Measurements from ENCODE around the gene PCNX2.
"Not testable (repeated sequence)": the region's sequence is repeated elsewhere in the genome, so short reads cannot be mapped to it uniquely, and the experiment has no call there.

PCNX2 gene

DNA sequence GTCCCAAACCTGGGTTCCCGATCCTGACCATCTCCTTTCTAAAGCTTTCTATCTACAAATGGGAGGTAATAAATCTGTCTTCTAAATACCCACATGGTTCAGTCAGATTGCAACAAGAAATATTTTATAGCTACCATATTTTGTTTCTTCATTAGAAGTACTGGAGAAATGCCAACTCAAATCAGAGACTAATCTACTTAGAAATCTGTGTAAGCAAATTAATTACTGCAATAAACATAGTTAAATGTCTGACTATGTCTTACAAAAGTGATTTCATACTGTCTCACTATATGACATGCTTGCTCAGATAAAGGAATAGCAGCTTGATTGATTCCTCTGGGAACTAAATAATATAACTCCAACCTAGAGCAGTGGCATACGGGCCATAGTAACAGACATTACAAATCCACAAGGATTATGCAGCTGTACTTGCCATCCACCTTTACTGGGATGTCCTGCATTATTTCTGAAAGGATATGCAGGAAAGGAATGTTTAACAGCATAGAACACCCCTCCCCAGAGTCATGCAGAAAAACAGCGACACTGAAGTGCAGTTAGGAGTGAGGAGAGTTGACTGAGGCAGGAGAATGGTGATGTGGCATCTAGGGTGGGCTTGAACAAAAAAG is 80.3 kb downstream of the PCNX2 start:
- DNase-seq, result no peak

DNA sequence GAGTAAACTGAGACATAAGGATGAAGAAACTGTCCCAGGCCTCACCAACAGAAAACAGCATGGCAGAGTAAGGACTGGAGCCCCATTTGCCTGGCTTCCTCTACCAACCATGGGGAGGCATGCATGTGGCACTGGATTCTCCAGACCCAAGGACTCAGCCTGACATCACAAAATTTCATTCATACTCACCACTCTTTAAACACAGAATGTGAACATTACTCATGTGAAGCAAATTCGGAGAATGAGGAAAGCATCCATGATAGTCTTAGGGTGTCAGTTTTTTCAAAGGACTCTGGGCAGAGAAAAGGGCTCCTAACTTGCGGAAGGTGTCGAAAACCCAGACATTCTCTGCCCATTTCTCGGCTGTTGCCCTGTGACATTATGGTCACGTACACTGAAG is 83.9 kb downstream of the PCNX2 start:
- no peak for DNase-seq

DNA sequence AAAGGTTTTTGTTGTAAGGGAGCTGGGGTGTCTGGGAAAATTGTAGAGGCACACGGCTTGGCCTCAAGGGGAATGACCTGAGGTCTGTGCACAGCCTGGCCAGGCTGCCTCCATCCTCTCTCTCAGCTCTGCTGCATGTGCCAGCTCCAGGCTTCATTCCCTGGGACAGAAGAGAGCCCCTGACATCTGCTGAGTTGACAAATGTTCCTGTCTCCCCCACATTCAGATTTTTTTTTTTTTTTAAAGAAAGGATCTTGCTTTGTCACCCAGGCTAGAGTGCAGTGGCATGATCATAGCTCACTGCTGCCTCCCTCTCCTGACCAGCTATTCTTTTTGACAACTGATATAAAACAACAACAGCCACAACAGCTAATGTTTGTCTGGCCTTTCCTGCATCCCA is 84.4 kb downstream of the PCNX2 start:
- DNase-seq, result no peak

DNA sequence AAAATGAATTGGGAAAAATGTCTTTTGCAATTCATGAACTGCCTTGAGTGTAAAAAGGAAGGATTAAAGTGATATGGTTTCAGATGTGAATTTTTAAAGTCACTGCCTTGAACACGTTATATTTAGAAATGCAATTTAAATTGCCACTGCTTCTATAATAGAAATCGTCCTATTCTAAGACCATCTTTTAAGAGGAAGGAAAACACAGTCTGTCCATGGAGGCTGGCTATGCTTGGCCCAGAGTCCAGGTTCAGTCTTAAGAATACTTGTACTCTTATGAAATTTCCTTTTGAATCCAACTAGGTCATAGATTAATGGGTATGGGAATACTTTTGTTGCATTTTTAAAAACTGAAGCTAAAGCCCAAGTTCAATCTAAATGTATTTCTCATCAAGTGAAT is 86.0 kb downstream of the PCNX2 start:
- DNase-seq, result no peak

DNA sequence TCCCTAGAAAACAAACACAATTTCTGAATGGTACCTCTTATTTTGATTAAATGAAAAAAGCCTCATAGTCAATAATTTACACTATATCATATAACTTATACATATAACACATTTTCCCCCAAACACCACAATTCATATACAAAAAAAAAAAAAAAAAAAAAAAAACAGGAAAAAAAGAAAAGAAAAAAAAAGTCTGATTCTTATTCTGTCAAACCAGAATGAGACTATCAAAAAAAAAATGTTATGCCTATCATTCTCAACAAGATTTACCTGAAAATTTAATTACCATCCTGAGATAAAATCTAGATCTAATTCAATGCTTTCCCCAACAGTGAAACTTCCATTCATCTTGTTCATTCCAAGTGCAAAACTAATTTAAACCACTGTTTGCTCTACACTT is 86.8 kb downstream of the PCNX2 start:
- no peak for DNase-seq

DNA sequence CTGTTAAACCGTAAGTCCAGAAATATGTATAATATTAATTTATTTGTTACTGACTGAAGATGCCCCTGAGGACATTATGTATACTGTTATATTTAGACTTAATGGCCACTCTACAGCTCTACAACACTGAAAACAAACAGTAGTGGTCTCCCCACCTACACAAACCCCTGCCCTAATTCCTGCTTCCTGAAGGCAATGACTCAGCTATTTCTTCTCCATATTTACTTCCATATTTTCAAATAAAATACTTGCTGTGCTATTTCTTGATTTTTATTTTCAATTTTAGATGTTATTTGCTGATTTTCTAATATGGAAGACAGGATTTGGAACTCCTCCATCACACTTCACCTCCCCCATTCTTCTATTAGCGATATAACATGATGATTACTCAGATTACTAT is 97.6 kb downstream of the PCNX2 start:
- DNase-seq, result no peak

DNA sequence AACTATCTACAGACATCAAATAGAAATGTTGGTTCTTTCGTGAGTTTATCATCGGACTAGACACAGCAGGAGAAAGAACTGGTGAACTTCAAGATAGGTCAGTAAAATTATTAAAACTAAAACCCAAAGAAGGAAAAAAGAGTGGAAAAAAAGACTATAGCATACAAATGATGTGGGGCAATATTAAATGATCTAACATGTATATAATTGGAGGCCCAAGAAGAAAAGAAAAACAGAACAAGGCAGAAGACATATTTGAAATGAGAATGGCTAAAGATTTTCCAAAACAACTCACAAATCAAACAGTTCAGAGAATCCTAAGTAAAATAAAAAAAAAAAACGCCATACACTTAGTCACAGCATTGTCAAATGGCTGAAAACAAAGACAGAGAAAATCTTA is 101.8 kb downstream of the PCNX2 start:
- no peak for DNase-seq

DNA sequence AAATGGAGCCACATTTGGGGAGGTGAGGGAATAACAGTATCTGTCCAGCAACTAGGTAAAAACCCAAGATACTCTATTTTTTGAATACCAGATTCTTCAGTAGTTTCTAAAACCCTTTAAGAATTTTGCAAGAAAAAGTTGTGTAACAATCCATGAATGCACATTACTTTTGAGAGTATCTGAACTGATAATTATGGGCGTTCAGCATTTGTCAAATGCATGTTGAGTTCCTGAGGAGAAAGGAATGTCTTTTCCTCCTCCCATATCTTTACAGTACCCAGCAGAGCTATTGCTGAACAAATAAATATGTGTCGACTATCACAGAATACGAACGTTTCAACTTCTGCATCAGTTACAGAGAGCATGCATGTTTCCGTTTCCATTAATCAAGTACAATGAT is 104.5 kb downstream of the PCNX2 start:
- DNase-seq, result no peak

DNA sequence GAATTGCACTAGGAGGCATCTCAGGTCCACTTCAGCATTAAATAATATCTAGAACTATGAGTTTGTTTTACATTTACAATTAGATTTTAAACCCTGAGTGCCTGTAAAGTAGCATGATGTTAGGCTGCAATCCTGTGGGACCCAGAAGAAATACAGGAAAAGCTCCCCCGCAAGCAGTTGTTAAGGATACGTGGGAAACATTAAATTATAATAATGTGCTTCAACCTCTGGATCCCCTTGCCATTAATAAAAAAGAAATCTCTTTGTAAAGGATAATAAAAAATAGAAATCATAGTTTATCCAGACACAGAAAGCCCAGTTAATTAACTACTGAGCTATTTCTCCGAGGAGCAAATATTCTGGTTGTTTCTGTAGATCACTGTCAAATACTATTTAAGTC is 106.0 kb downstream of the PCNX2 start:
- DNase-seq, result no peak

DNA sequence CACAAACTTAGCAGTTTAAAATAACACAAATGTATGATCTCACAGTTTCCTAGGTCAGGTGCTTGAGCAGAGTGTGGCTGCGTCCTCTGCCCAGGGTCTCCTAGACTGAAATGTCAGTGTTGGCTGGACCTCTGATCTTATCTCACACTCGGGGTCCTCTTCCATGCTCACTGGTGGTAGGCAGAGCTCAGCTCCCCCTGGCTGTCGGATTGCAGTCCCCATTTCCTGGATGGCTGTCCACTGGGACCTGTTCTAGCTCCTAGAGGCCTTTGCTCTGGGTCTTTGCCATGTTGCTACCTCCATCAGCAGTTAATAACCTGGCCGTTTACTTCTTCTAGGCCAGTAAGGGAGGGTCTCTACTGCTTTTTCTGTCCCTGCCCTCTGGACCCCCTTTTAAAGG is 107.5 kb downstream of the PCNX2 start:
- DNase-seq, result no peak

DNA sequence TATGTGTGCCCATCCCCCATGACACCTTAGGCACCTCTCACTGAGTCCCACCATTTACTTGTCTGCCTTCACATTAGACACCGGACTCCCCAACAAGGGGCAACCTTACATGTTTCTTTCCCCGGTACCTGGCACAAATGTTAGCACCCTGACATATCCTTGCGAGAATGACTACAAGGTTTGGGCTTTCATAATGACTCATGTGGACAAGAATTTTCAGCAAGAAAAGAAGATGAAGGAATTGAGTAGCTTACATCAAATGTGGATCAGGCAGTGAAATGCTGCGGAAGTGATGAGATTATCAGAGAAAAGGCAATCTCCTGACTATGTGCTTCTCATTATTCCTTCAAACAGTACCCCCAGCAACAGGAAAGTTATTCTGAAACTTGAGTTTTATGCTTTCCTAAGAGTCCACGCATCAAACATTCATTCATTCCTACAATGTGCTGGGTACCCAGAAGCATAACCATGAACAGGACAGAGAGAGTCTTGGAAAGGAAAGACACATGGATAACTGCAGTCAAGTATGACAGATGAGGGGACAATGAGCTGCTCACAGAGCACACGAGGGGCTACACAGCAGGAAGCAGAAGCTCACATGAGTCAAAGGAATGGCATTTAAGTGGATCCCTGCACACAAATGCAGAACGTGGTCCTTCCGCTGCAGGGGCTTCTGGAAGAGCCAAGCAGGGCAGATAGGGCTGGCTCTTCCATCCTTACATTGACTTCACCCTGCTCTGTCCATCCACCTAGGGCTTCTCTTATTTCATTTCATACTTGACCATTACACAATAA is 112.1 kb downstream of the PCNX2 start:
- DNase-seq, result no peak

DNA sequence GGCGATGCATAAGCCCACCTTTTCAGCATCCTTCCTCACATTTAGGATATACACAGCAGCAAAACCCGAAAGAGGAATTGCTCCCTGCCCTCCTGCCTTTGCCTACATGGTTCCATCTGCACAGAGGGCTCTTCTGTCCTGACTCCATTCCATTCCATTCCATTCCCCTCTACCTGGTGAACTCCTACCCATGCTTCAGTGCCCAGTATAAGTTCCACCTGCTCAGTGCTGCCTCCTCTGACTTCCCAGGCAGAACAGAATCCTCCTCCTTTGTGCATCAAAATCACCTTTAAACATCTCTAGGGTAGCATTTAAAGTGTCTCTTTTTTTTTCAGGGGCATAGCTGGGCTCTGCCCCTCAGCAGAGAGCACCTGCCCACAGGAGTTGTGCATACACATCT is 112.9 kb downstream of the PCNX2 start:
- DNase-seq, result no peak

DNA sequence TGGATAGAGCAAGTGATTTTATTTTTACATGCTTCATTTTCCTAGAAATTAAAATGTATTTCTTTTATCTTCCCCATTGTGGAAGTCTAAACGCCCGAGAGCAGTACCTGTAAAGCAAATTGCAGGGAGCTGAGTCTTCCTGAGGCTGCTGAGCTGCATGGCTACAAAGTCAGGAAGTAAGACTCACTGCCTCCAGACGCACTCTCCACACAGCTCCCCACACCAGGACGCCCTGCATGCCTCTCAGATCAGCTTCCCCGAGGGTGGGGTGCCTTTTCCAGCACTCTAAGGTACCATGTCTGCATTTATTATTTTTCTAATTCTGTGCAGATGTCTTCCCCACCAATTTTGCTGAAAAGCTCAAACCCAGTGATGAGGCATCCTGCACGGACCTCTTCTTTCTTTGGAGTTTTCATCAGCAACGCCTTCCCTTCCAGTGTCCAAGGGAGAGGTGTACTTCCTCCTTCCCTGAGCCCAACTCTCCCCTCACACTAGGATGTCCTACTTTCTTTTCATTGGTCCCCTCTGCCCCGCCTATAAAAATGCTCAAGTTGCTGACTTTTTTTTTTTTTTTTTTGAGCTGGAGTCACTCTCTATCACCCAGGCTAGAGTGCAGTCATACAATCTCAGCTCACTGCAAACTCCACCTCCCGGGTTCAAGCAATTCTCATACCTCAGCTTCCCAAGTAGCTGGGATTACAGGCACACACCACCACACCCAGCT is 114.7 kb downstream of the PCNX2 start:
- DNase-seq, result no peak

DNA sequence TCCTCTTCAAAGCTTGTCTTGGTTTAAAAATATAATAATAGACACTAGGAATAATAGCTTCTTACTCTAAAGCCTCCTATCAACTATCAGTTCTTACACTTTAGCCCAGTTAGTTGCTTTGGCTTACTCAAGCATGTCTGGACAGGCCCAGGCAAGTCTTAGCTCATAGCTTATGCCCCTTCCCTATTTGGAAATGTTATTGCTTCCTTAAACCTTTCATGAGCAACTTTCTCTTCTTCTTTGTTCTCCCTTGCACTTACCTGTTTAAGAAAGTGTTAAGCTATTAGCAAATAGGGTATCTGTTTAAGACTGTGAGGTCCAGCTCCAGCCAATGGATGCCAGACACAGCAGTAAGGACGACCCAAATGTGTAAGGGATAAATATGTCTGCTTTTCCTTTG is 115.9 kb downstream of the PCNX2 start:
- DNase-seq, result not testable (repeated sequence)

DNA sequence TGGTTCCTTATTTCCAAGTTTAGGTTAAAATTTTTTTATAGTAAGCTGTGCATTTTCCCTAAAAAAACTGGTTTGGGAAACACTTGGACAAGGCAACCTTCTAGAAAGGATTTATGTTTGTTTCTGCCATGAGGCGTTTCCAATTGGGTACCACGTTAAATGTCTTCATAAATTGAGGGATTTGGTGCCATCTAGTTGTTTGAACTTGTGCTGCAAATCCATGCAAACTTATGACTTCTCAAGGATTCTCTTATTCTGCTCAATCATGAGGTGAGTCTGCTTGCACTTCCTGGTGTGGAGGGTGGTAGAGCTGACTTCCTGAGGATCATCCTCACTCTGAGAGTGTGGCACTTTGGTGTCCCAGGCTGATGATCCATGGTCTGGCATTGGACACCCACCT is 123.3 kb downstream of the PCNX2 start:
- DNase-seq, result no peak

DNA sequence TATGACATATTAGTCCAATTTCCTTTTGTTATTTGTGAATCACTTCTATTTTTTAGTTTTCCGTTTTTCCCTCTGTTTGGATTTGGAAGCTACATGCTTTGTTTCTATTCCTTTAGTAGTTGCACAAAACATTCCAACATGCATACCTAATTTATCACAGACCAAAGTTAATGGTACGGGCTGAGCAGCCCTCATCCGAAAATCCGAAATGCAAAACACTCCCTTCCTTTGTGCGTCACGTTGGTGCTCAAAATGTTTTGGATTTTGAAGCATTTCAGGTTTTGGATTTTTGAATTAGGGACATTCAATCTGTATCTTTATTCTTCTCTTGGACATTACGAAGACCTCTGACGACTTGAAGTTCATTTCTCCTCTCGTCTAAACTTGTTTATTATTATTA is 124.8 kb downstream of the PCNX2 start:
- no peak for DNase-seq

DNA sequence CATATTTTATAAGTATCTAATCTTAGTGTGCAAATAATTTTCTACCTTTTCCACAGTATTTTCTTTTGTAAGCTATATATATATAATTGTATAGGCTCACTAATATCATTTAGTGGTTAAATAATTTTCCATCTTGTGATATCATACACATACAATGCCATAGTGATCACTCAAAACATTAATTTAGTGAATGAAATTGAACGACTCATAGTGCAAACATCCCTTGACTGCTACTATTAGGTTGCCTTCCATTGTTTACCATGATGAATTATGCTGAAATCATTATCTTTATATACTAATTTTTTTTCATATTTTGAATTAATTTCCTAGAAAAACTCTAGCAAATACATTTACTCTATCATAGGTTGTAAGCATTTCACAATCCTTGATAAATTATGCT is 127.1 kb downstream of the PCNX2 start:
- DNase-seq, result no peak

DNA sequence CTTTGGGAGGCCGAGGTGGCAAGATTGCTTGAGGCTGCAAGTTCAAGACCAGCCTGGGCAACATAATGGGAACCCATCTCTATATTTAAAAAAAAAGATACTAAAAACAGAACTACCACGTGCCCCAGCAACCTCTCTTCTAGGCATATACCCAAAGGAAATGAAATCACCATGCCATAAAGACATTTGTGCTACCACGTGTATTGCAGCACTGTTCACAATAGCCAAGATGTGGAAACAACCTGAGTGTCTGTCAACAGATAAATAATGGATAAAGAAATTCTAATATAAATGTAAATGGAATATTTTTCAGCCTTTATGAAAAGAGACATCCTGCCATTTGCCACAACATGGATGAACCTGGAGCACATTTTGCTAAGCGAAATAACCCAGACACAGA is 128.6 kb downstream of the PCNX2 start:
- no peak for DNase-seq

DNA sequence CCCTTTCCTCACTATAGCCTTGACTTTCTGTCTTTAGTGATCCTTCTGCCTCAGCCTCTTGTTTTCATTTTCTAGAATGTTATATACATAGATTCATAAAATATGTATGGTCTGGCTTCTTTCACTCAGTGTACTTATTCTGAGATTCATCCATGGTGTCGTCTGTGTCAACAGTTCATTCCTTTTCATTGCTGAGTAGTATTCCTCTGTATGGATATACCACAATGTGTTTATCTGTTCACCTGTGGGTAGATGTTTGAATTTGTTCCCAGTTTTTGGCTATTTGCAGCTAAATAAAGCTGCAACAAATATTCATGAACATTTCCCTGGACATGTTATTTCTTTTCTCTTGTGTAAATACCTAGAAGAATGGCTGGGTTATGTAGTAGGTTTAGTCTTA is 131.8 kb downstream of the PCNX2 start:
- no peak for DNase-seq

DNA sequence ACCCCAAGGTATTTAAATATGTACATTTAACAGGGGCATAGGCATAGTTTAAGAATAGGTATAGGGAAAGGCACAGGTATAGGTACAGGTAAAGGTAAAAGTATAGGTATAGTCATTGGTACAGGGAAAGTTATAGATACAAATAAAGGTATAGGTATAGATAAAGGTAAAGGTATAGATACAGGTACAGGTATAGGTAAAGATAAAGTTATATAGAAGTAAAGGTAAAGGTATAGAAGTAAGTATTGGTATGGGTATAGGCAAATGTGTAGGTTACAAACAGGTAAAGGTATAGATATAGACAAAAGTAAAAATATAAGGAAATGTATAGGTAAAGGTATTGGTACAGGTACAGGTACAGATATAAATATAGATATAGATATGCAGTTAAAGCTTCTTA is 137.2 kb downstream of the PCNX2 start:
- no peak for DNase-seq

DNA sequence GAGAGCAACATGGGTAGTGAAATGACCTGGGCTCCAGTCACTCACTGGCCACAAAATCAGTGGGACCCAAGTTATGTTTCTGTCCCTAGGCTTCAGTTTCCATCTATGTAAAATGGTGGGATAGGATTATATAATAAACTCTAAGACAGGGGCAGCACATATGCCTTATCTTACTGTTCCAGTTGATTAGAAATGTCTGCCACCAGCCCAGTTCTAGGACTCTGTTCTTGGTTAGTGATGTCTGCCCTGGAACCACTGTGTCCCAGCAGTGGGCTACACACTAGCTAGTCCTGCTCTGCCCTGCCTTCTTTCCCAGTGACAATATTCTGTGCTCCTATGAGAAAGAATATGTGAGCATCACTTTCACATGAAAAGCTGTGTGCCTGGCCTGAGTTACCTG is 138.3 kb downstream of the PCNX2 start:
- DNase-seq, result no peak

DNA sequence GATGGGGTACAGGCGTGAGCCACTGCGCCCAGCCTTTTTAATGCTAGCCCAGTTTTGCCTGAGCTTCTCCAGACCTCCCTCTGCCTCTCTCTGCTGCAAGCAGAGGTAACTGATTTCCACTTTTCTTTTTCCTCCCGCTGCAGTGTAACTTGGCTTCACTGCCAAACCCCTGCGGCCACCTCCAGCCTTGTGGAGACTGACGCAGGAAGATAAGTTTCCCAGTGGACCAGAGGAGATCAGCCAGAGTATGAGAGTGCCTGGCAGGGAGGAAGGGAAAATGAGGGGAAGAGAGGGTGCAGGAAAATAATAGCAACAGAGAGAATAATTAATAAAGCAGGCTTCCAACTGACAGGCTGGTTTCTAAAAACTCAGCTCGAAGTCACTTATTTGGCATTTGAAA is 143.7 kb downstream of the PCNX2 start:
- DNase-seq, result no peak

DNA sequence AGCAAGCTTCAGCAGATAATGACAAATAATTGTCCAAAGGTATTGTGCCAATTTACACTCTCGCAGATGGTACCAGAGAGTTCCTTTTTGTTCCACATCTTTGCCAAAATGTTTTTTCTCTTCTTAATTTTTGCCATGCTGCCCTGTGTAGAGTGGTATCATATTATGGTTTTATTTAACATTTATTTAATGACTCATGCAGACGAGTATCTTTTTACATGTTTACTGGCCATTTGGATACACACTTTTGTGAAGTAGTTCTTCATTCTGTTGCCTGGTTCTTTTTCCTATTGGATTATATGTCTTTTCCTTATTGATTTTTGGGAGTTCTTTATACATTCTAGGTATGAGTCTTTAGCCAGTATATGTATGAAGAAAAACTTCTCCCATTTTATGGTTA is 151.1 kb downstream of the PCNX2 start:
- no peak for DNase-seq

DNA sequence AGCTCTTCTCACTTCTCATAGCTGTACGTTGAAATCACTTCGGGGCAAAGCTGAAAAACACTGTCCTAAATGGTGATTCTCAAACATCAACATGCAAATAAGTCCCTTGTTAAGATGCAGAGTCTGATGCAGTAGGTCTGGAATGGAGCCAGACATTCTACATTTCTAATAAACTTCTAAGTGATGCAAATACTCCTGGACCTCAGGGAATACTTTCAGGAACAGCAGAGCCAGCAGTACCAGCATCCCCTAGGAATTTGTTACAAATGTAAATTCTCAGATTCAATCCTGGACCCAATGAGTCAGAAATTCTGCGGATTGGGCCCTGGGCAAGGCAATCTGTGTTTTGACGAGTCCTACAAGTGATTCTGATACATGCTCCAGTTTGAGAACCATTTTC is 152.3 kb downstream of the PCNX2 start:
- no peak for DNase-seq
